Psoas muscle (tissue), 8 donors: ENCODE results near the gene SCN3A. TPM values are rescaled to one million over a fixed set of nuclear protein-coding genes. Genes with fewer than 3 reads are reported as not detected.

ENCODE experiments used
- ATAC-seq, 4 donors: fragments of 200-7000 bp; cut with Tn5 transposase; one replicate each; pipeline ENCODE4 v1.9.1; 2020; ENCODE audit warnings: moderate library complexity in 3 of 4, mild to moderate bottlenecking in 2 of 4
- DNase-seq, 2 donors: peaks; one replicate each; pipeline ENCODE4 v3.0.0-alpha.2; 2020
- H3K27ac ChIP-seq: fragments of 200-600 bp; one replicate; pipeline ENCODE4 v1.8.0; 2022
- H3K27me3 ChIP-seq, 3 donors: fragments of 200-600 bp in 1 of 3; one replicate each; pipeline versions ENCODE4 v1.6.1 to v1.8.0; 2013 to 2022; ENCODE audit warnings: low read length in 2 of 3, mild to moderate bottlenecking in 2 of 3, moderate library complexity in 1 of 3; ENCODE audit not compliant: insufficient read depth in 3 of 3
- H3K36me3 ChIP-seq, 2 donors: fragments of 200-600 bp in 1 of 2; one replicate each; pipeline versions ENCODE4 v1.6.1 to v1.8.0; 2013 to 2022; ENCODE audit warnings: low read depth in 1 of 2, mild to moderate bottlenecking in 1 of 2, moderate library complexity in 1 of 2; ENCODE audit not compliant: insufficient read depth in 1 of 2
- H3K4me1 ChIP-seq: fragments of 200-600 bp; one replicate; pipeline ENCODE4 v1.8.0; 2022
- H3K4me3 ChIP-seq: fragments of 200-600 bp; one replicate; pipeline ENCODE4 v1.8.0; 2022; ENCODE audit warnings: mild to moderate bottlenecking
- H3K9me3 ChIP-seq: fragments of 200-600 bp; one replicate; pipeline ENCODE4 v1.8.0; 2022
- WGBS, 3 donors: extraction: QIAGEN DNeasy Blood & Tissue Kit; methylation state at CpG; one replicate each; pipeline versions ENCODE4 v1.1.6 to v1.1.7; 2013; 5-methylcytosine and 5-hydroxymethylcytosine counted together
- intact Hi-C, 2 donors: fragments of 100-400 bp; cut with DNase I; formaldehyde crosslinking; loops; one replicate each; pipeline versions ENCODE4 v1.11.0 to v1.14.2; 2022
- polyA plus RNA-seq, 3 donors: library from polyadenylated mRNA; stranded (reverse); fragments of 200-250 nt; gene quantifications; one replicate each; pipeline ENCODE4 v1.2.3, GENCODE V29; 2013
- total RNA-seq, 4 donors: library from RNA; stranded (reverse); fragmentation: NEBNext Ultra II Directional in 2 of 4; extraction: Animal tissue kit (Norgen Biotek cat#: 25700) in 2 of 4; gene quantifications; one replicate each; pipeline versions ENCODE4 v1.2.1 to v1.2.4, GENCODE V29; 2021 to 2023
- TF ChIP-seq, protein P1 (sequence below): fragments of 200-600 bp; IDR thresholded peaks from one replicate; pipeline ENCODE4 v1.8.0; 2022; ENCODE audit warnings: antibody characterized with exemption
- donor health status: healthy with polysubstance abuse.
- donor health status: DM: no; HTN: no; CAD: no; lungs with moderate emphysema.
- donor health status: Bipolar disorder and iron deficiency.
- donor health status: healthy.
- donor health status: DM: yes; HTN: yes; CAD: no.
- donor health status: DM: no; HTN: no; CAD: no.
- donor health status: DM: no; HTN: no; CAD: no.
- donor health status: DM: yes; HTN: yes; CAD: no.

Gene SCN3A
- total and polyA plus RNA-seq, 7 donors, result 0.10 to 1.7 (median 0.58) TPM

DNA sequence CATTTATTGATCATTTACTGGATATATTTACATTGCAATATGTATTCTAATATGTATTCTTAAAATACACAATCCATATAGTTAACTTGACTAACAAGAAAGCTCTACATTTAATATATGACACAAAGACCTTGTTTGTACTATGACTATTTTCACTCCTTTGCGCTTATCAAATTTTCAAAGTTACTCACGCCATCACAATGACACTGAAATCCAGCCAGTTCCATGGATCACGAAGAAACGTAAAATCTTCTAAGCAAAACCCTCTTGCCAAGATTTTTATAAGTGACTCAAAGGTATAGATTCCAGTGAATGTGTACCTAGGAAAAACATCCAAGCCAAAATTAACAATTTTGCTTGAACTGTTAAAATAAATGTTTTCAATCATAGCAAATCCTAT lies 39.6 kb downstream of the SCN3A start:
- intact Hi-C loops, result no loop called here
- WGBS, 3 donors, result 92 to 94% (median 93%) methylated on average over 4 of the region's 4 CpGs
- no peak overlapping the region for H3K4me3 ChIP-seq
- TF ChIP-seq, protein P1, sequence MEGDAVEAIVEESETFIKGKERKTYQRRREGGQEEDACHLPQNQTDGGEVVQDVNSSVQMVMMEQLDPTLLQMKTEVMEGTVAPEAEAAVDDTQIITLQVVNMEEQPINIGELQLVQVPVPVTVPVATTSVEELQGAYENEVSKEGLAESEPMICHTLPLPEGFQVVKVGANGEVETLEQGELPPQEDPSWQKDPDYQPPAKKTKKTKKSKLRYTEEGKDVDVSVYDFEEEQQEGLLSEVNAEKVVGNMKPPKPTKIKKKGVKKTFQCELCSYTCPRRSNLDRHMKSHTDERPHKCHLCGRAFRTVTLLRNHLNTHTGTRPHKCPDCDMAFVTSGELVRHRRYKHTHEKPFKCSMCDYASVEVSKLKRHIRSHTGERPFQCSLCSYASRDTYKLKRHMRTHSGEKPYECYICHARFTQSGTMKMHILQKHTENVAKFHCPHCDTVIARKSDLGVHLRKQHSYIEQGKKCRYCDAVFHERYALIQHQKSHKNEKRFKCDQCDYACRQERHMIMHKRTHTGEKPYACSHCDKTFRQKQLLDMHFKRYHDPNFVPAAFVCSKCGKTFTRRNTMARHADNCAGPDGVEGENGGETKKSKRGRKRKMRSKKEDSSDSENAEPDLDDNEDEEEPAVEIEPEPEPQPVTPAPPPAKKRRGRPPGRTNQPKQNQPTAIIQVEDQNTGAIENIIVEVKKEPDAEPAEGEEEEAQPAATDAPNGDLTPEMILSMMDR, result no peak
- H3K9me3 ChIP-seq, result no peaks in the 10 kb centered on the region
- no peak for ATAC-seq
- no peaks in the 10 kb centered on the region for H3K27me3 ChIP-seq
- DNase-seq, result no peak
- H3K36me3 ChIP-seq, result no peaks in the 10 kb centered on the region
- no peaks in the 10 kb centered on the region for H3K4me1 ChIP-seq
- H3K27ac ChIP-seq, result no peak overlapping the region

DNA sequence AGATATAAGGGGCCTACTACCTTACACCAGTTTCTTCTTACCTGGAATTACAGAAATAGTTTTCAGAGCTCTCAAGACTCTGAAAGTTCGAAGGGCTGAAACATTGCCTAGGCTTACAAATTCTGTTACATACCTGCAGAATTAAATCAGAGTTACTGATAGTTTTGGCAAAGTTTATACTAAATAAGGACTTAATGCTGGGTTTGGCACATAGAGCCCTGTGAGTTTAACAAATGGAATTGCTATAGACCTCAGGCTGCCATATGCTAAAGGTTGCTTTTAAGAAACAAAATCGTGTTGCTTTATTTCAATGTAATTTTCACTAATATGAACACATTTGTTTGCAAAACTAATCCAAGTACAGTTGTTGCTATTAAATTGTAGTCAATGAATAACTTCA lies 40.1 kb downstream of the SCN3A start:
- ATAC-seq (no peak), DNase-seq (no peak)
- Histone ChIP-seq H3K4me3 (no peak overlapping the region), H3K27me3 (no peaks in the 10 kb centered on the region), H3K9me3 (no peaks in the 10 kb centered on the region), H3K4me1 (no peaks in the 10 kb centered on the region), H3K36me3 (no peaks in the 10 kb centered on the region), H3K27ac (no peak overlapping the region)
- TF ChIP-seq, protein P1, result no peak
- 87 to 94% (median 88%) methylated on average over 2 of the region's 2 CpGs for WGBS, 3 donors
- intact Hi-C loops, result no loop called here

DNA sequence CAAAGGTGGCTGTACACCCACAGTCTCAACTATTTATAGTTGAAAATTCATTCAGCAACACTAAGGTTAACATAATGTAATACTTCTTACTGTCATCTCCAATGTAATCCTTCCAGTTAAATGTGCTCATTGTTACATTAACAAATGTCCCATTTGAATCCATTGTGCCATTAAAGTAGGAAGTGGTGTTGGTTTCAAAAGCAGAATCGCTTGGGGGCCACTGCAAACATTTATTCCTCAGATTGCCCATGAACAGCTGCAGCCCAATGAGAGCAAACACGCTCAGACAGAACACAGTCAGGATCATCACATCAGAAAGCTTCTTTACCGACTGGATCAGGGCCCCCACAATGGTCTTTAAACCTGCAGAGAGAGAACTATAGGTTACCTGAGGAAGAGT lies 41.4 kb downstream of the SCN3A start:
- TF ChIP-seq, protein P1, result no peak
- H3K36me3 ChIP-seq, result no peaks in the 10 kb centered on the region

DNA sequence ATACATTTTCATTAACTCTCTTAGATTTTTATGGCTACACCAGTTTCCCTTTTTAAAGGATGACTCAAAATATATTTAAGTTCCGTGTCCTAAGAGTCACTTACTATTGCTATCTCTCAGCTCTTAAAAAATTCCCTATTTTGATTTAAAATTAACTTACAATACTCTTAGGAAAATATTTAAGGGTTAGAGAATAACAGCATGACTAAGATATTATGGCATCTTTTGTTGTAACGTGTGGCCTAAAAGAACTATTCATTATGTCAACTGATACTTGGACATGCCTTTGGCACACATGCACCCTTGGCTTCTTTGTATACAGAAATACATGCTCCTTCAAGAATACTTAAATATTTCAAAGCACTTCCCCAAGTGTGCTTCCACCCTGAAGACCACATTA lies 42.3 kb downstream of the SCN3A start:
- Histone ChIP-seq H3K4me1 (no peaks in the 10 kb centered on the region), H3K27ac (no peak overlapping the region), H3K4me3 (no peak overlapping the region), H3K27me3 (no peaks in the 10 kb centered on the region), H3K36me3 (no peaks in the 10 kb centered on the region), H3K9me3 (no peaks in the 10 kb centered on the region)
- WGBS, 3 donors, result 49 to 62% (median 60%) methylated on average over 2 of the region's 2 CpGs
- ATAC-seq (no peak), DNase-seq (no peak)
- TF ChIP-seq, protein P1, result no peak
- intact Hi-C loops, result no loop called here

More for the DNA sequence above, 41.4 kb downstream of the SCN3A start:
- no peak for ATAC-seq
- no peak overlapping the region for H3K4me3 ChIP-seq
- no peaks in the 10 kb centered on the region for H3K4me1 ChIP-seq
- H3K27me3 ChIP-seq, result no peaks in the 10 kb centered on the region
- DNase-seq, result no peak
- no peaks in the 10 kb centered on the region for H3K9me3 ChIP-seq
- intact Hi-C loops, result no loop called here
- H3K27ac ChIP-seq, result no peak overlapping the region
- 56 to 59% (median 58%) methylated on average over 3 of the region's 3 CpGs for WGBS, 3 donors

DNA sequence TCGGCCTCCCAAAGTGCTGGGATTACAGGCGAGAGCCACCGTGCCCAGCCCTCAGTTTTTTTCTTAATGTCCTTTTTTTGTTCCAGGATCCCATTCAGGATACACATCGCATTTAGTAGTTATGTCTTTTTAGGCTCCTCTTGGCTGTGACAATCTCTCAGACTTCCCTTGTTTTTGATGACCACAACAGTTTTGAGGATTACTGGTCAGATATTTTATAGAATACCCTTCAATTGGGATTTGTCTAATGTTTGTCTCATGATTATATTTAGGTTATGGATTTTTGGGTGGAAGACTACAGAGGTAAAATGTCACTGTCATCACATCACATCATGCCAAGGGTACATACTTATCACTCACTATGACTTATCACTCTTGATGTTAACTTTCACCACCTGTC lies 46.7 kb downstream of the SCN3A start:
- WGBS, 3 donors, result 84 to 90% (median 87%) methylated on average over 4 of the region's 4 CpGs
- H3K4me3 ChIP-seq, result no peak overlapping the region
- no peaks in the 10 kb centered on the region for H3K27me3 ChIP-seq
- DNase-seq, result no peak
- H3K36me3 ChIP-seq, result no peaks in the 10 kb centered on the region
- TF ChIP-seq, protein P1, result no peak
- no peak overlapping the region for H3K27ac ChIP-seq
- no peaks in the 10 kb centered on the region for H3K9me3 ChIP-seq
- no peak for ATAC-seq
- intact Hi-C loops, result no loop called here
- no peaks in the 10 kb centered on the region for H3K4me1 ChIP-seq
